ENCODE measurements around the gene CLCNKB. TPM values are rescaled to one million over a fixed set of nuclear protein-coding genes. Genes with fewer than 3 reads are reported as not detected.

The CLCNKB gene
- total RNA-seq, 1 donor from 2014 or later = 0.65 TPM

DNA sequence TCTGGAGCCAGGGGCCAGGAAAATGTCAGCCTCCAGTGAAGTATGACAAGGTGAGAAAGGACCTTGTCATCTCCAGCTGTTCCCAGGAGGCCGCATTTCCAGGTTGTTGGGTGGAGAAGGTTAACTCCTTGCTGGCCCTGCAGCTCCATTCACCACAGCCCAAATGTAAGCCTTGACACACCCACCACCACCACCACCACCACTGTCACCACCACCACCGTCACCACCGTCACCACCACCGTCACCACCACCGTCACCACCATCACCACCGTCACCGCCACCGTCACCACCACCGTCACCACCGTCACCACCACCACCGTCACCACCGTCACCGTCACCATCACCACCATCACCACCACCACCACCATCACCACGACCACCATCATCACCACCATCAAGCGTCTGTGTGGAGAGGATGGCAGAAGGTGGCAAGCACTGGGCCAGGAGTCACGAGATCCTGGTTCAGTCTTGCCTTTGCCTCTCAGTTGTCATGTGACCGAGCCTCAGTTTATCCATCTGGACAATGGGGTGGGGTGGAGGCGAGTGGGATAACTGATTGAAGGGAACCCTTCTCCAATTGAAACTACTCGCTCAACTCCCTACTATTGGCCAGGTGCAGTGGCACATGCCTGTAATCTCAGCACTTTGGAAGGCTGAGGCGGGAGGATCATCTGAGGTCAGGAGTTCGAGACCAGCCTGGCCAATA lies 51.0 kb downstream of the CLCNKB start:
- DNase-seq (ENCODE audit: low spot score) = no peak

DNA sequence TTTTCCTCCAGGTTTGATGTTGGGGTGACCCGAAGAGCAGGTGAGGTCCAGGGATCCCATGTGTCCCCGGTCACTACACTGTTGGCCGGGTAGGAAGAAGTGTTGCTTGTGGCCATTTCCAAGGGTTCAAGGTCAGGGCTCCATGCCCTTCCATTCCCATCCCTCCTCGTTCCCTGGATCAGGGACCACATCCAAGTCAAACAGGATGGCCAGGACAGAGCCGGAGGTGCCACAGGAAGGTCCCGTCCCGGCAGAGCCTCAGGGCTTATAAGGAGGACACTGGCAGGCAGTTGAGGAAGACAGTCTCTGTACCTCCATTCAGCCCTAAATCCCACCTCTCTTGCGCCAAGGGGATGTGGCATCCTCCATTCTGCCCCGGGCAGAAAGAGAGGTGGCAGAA lies 51.9 kb downstream of the CLCNKB start:
- DNase-seq (ENCODE audit: low spot score) = no peak

DNA sequence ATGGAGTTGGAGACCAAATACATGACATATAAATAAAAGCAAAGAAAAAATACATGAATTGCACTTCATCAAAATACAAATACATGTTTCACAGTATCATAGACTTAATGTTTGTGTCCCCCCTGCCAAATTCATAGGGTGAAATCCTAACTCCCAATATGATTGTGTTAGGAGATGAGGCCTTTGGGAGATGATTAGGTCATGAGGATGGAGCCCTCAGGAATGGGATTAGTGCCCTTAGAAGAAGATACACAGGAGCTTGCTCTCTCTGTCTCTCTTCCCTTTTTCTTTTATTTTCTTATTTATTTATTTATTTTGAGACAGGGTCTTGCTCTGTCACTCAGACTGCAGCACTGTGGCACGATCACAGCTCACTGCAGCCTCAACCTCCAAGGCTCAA lies 55.8 kb downstream of the CLCNKB start:
- no peak for DNase-seq (ENCODE audit: low spot score)

DNA sequence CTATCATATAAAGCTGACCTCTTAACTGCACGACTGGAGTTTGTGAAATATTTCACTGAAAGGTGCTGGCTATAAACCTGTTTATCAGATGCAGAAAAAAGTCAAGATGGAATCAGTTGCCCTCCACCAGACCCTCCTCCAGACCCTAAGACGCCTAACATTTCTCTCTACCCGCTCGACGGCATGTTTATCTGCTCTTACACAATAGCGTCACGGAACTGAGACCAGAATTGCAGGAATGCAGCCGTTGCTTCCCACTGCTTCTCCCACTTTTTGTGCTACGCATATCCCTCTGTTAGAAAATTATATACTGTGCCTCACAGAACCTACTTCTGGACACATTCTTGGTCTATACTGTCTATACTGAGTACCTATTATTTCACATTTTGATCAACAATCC lies 58.0 kb downstream of the CLCNKB start:
- DNase-seq (ENCODE audit: low spot score) = no peak

Other genes with a start within 250 kb of the CLCNKB start
- gene UQCRHL, start 236.1 kb upstream of the CLCNKB start, total RNA-seq = 0.96 TPM
- 85.2 TPM for gene SPEN, start 196.1 kb upstream of the CLCNKB start, total RNA-seq
- gene ZBTB17, start 67.7 kb upstream of the CLCNKB start, total RNA-seq = 44.4 TPM
- not detected for gene SRARP, start 39.5 kb upstream of the CLCNKB start, total RNA-seq
- 36.2 TPM for gene HSPB7, start 25.7 kb upstream of the CLCNKB start, total RNA-seq
- gene CLCNKA, start 21.7 kb upstream of the CLCNKB start, total RNA-seq = 2.2 TPM
- gene FAM131C, start 29.9 kb downstream of the CLCNKB start, total RNA-seq = 0.60 TPM
- 58.9 TPM for gene EPHA2, start 112.3 kb downstream of the CLCNKB start, total RNA-seq
- 24.8 TPM for gene ARHGEF19, start 168.9 kb downstream of the CLCNKB start, total RNA-seq
- gene CPLANE2, start 193.4 kb downstream of the CLCNKB start, total RNA-seq = 9.0 TPM